Measurements from ENCODE around the gene ATM. TPM values are rescaled to one million over a fixed set of nuclear protein-coding genes. Genes with fewer than 3 reads are reported as not detected.

The ATM gene, protein sequence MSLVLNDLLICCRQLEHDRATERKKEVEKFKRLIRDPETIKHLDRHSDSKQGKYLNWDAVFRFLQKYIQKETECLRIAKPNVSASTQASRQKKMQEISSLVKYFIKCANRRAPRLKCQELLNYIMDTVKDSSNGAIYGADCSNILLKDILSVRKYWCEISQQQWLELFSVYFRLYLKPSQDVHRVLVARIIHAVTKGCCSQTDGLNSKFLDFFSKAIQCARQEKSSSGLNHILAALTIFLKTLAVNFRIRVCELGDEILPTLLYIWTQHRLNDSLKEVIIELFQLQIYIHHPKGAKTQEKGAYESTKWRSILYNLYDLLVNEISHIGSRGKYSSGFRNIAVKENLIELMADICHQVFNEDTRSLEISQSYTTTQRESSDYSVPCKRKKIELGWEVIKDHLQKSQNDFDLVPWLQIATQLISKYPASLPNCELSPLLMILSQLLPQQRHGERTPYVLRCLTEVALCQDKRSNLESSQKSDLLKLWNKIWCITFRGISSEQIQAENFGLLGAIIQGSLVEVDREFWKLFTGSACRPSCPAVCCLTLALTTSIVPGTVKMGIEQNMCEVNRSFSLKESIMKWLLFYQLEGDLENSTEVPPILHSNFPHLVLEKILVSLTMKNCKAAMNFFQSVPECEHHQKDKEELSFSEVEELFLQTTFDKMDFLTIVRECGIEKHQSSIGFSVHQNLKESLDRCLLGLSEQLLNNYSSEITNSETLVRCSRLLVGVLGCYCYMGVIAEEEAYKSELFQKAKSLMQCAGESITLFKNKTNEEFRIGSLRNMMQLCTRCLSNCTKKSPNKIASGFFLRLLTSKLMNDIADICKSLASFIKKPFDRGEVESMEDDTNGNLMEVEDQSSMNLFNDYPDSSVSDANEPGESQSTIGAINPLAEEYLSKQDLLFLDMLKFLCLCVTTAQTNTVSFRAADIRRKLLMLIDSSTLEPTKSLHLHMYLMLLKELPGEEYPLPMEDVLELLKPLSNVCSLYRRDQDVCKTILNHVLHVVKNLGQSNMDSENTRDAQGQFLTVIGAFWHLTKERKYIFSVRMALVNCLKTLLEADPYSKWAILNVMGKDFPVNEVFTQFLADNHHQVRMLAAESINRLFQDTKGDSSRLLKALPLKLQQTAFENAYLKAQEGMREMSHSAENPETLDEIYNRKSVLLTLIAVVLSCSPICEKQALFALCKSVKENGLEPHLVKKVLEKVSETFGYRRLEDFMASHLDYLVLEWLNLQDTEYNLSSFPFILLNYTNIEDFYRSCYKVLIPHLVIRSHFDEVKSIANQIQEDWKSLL (N-terminal part only)
- 10 to 100 TPM; 18.4 to 44.9 (median 33.3) TPM for total RNA-seq

DNA sequence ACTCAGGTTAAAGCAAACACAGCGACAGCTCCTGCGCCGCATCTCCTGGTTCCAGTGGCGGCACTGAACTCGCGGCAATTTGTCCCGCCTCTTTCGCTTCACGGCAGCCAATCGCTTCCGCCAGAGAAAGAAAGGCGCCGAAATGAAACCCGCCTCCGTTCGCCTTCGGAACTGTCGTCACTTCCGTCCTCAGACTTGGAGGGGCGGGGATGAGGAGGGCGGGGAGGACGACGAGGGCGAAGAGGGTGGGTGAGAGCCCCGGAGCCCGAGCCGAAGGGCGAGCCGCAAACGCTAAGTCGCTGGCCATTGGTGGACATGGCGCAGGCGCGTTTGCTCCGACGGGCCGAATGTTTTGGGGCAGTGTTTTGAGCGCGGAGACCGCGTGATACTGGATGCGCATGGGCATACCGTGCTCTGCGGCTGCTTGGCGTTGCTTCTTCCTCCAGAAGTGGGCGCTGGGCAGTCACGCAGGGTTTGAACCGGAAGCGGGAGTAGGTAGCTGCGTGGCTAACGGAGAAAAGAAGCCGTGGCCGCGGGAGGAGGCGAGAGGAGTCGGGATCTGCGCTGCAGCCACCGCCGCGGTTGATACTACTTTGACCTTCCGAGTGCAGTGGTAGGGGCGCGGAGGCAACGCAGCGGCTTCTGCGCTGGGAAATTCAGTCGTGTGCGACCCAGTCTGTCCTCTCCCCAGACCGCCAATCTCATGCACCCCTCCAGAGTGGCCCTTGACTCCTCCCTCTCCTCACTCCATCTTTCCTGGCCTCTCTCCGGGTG lies at the start of gene ATM, which contains the start of gene NPAT:
TSS of gene ATM (plus strand) at position 494 of the 774 bp plus-strand sequence. CDS start 4,558 bp downstream, outside the sequence.
TSS of gene NPAT (minus strand) at position 65 of the 774 bp plus-strand sequence. CDS start 102 bp downstream, outside the sequence.
- DNase-seq (ENCODE audit: low spot score in 2 of 2): peak; percentile 99 to 100
- WGBS, 2 donors: 0 to 1% methylated on average over 66 to 69 of the region's 70 CpGs
- peak within 1 kb of the TSS; percentile 60 for H3K4me3 ChIP-seq (ENCODE audit: low read depth, poor library complexity, severe bottlenecking)
- intact Hi-C loops (cut with DNase I; ENCODE audit: low total_unique reads): no loop called here
- peak in 1 of 2 donors; percentile 81 for TF ChIP-seq POLR2A (IDR thresholded peaks at IDR 0.05)
- TF ChIP-seq, protein P1, sequence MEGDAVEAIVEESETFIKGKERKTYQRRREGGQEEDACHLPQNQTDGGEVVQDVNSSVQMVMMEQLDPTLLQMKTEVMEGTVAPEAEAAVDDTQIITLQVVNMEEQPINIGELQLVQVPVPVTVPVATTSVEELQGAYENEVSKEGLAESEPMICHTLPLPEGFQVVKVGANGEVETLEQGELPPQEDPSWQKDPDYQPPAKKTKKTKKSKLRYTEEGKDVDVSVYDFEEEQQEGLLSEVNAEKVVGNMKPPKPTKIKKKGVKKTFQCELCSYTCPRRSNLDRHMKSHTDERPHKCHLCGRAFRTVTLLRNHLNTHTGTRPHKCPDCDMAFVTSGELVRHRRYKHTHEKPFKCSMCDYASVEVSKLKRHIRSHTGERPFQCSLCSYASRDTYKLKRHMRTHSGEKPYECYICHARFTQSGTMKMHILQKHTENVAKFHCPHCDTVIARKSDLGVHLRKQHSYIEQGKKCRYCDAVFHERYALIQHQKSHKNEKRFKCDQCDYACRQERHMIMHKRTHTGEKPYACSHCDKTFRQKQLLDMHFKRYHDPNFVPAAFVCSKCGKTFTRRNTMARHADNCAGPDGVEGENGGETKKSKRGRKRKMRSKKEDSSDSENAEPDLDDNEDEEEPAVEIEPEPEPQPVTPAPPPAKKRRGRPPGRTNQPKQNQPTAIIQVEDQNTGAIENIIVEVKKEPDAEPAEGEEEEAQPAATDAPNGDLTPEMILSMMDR (IDR thresholded peaks at IDR 0.05): no peak

DNA sequence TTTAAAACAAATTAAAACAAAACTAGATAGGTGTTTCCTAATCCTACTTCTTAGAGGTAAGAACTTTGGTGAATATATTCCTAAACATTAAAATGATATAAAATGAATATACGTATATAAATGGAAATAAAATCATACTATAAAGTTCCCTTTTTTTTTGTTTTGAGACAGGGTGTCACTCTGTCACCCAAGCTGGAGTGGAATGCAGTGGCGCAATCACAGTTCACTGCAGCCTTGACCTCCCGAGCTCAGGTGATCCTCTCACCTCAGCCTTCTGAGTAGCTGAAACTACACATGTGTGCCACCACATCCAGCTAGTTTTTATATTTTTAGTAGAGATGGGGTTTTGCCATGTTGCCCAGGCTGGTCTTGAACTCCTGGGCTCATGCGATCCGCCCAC lies 45.3 kb upstream of the ATM start:
- no peak for TF ChIP-seq POLR2A (IDR thresholded peaks at IDR 0.05)
- TF ChIP-seq, protein P1 (IDR thresholded peaks at IDR 0.05): no peak
- no peak overlapping the region for H3K4me3 ChIP-seq (ENCODE audit: low read depth, poor library complexity, severe bottlenecking)
- 77 to 96% methylated on average over 5 of the region's 5 CpGs for WGBS, 2 donors
- DNase-seq (ENCODE audit: low spot score in 2 of 2): no peak
- intact Hi-C loops (cut with DNase I; ENCODE audit: low total_unique reads): no loop called here

DNA sequence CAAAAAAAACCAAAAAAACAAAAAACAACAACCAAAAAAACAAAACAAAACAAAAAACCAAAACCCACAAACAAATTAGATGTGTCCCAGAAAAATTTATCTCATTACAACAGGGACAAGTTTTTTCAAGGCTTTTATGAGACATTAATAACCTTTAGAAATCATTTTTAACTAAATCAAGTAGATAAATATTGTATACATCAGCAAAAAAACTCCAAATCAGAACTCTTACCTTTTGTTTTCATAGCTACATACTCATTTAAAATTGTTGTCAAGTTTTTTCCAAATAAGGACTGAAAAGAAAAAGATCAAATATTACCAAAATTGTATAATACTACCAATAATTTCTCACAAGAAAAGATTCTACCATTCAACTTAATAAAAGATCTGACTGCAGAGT lies 29.1 kb upstream of the ATM start:
- H3K4me3 ChIP-seq (ENCODE audit: low read depth, poor library complexity, severe bottlenecking): no peak overlapping the region
- DNase-seq (ENCODE audit: low spot score in 2 of 2): no peak
- TF ChIP-seq, protein P1 (IDR thresholded peaks at IDR 0.05): no peak
- TF ChIP-seq POLR2A (IDR thresholded peaks at IDR 0.05): no peak
- intact Hi-C loops (cut with DNase I; ENCODE audit: low total_unique reads): no loop called here

DNA sequence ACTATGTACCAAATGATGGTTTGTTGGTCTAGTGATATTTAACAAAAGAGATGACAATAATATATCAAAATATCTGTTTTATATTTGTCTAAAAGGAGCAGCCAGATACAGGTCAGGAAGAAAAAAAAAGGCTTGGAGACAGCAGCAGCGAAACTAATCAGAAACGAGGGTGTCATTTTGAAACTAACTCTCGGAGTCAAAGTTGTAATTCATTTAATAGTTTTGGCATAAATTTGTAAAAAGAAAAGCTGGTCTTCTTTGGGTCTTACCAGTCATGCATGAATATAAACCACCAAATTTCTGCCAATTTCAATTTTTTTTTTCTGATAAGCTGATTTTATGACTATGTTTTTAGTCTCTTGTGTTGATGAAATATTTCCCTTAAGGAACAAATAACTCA lies 26.0 kb upstream of the ATM start:
- intact Hi-C loops (cut with DNase I; ENCODE audit: low total_unique reads): no loop called here
- H3K4me3 ChIP-seq (ENCODE audit: low read depth, poor library complexity, severe bottlenecking): no peak overlapping the region
- WGBS, 2 donors: 87 to 91% methylated on average over 3 of the region's 3 CpGs
- TF ChIP-seq POLR2A (IDR thresholded peaks at IDR 0.05): no peak
- TF ChIP-seq, protein P1 (IDR thresholded peaks at IDR 0.05): no peak
- DNase-seq (ENCODE audit: low spot score in 2 of 2): no peak

DNA sequence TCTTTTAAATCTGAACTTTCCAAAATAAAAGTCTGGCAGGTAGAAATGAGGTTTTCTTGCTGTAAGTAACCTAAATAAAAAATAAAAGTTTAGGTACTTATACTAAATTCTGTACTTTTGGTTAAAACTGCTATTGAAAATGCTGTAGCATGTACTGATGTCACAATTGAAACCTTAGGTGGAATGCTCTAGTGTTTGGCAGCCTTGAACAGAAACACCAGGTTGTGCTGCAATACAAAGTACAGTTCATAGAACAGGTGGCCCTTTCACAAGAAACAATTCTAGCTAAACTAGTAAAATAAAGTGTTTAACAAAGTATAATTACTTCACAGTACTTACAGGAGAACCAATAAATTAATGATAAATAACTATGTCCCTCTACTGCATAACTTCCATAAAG lies 25.5 kb upstream of the ATM start:
- no peak for DNase-seq (ENCODE audit: low spot score in 2 of 2)
- TF ChIP-seq, protein P1 (IDR thresholded peaks at IDR 0.05): no peak
- no peak for TF ChIP-seq POLR2A (IDR thresholded peaks at IDR 0.05)

More for the DNA sequence above, 25.5 kb upstream of the ATM start:
- no peak overlapping the region for H3K4me3 ChIP-seq (ENCODE audit: low read depth, poor library complexity, severe bottlenecking)
- intact Hi-C loops (cut with DNase I; ENCODE audit: low total_unique reads): no loop called here
